Activated T-helper 17 cell treated with anti-CD3 and anti-CD28 coated beads, Interleukin-2, amount 50 U/mL, for 72 hours (primary cell): Measurements from ENCODE around the gene DNAAF6. TPM values are rescaled to one million over a fixed set of nuclear protein-coding genes. Genes with fewer than 3 reads are reported as not detected.
A peak's percentile ranks its signal among the peaks of the same experiment; 100 is the strongest.

Experiments
- ATAC-seq: fragments of 150-1000 bp; cut with Tn5 transposase; replicated peaks from 2 replicates; pipeline ENCODE4 v1.10.0; 2021; ENCODE audit warnings: mild to moderate bottlenecking, moderate library complexity
- H3K27ac Mint-ChIP-seq: one replicate; pipeline ENCODE4 v1.8.0; 2022; ENCODE audit warnings: mixed read lengths
- H3K27me3 Mint-ChIP-seq: one replicate; pipeline ENCODE4 v1.8.0; 2022; ENCODE audit warnings: mixed read lengths
- H3K36me3 Mint-ChIP-seq: one replicate; pipeline ENCODE4 v1.8.0; 2022; ENCODE audit warnings: low read depth, mild to moderate bottlenecking, mixed read lengths
- H3K4me1 Mint-ChIP-seq: one replicate; pipeline ENCODE4 v1.8.0; 2022; ENCODE audit warnings: mixed read lengths
- H3K4me3 Mint-ChIP-seq: one replicate; pipeline ENCODE4 v1.8.0; 2022; ENCODE audit warnings: mild to moderate bottlenecking, mixed read lengths
- H3K9me3 Mint-ChIP-seq: one replicate; pipeline ENCODE4 v1.8.0; 2022; ENCODE audit warnings: mixed read lengths
- total RNA-seq, 2 donors: library from RNA; stranded (reverse); gene quantifications; one replicate each; pipeline ENCODE4 v1.2.3, GENCODE V29; 2022

DNAAF6 gene
- total RNA-seq, 2 donors from 2014 or later, result not detected

DNA sequence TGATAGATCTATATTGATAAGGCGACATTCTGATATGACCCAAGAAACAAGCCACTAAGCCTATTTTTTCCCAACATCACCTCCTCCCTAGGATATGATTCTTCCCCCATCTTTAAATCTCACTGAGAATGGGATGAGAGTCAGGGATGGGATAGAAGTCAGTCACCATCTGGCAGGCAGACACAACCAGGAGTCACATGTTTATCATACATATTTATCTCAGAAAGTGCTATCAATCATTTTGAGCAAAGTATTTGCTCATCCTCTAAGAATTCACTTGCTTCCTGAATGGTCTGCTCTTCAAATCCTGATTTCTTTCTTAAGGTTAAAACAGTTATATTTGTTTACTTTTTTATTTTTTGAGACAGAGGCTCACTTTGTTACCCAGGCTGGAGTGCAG, 20.3 kb downstream of the DNAAF6 start:
- Mint-ChIP-seq H3K4me1 (no peaks in the 10 kb centered on the region), H3K9me3 (no peaks in the 10 kb centered on the region), H3K36me3 (no peaks in the 10 kb centered on the region), H3K27ac (no peak overlapping the region), H3K27me3 (peaks cover 8% of the 10 kb centered on the region), H3K4me3 (no peak overlapping the region)
- no peak for ATAC-seq

DNA sequence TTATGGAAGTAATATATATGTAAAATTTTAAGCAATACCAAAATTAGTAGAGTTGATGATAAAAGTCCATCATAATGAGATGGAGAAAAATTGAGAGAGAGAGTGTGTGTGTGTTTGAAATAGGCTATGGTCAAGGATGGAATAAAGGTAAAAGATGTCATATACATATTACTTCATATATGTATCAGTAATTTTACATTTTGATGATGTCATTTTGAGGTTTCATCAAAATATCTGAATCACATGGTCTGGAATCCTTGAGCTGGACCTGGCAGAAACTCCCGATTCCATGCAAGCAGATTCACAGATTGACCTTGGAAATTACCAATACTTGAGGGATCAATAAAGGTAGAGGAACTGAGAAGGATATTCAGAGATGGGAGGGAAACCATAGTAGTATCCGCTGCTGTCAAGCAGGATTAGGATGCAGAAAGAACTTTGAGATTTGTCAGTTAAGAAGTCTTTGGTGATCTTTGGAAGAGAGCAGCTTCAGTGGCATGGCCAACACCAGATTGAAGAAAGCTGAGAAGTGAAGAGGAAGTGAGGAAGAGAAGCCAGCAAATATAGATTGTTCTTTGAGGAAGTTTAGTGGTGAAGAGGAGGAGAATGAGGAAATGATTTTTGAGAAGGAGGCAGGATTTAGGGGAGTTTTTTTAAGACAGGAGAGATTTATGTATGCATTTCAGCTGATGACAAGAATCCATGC, 21.5 kb downstream of the DNAAF6 start:
- H3K4me3 Mint-ChIP-seq, result no peak overlapping the region
- no peak overlapping the region for H3K27ac Mint-ChIP-seq
- peaks cover 8% of the 10 kb centered on the region for H3K27me3 Mint-ChIP-seq
- no peaks in the 10 kb centered on the region for H3K9me3 Mint-ChIP-seq
- H3K36me3 Mint-ChIP-seq, result no peaks in the 10 kb centered on the region
- no peak for ATAC-seq
- H3K4me1 Mint-ChIP-seq, result no peaks in the 10 kb centered on the region

DNA sequence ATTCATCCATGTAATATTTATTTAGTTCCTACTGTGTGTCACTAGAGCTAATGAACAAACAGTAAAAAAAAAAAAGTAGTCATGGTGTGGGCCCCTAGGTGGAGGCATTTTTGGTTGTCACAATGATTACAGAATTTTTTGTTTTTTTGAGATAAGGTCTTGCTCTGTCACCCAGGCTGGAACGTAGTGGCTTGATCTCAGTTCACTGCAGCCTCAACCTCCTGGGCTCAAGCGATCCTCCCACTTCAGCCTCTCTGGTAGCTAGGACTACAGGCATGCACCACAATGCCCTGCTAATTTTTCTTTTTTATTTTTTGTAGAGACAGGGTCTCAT, 22.0 kb downstream of the DNAAF6 start:
- H3K4me3 Mint-ChIP-seq, result no peak overlapping the region
- no peaks in the 10 kb centered on the region for H3K4me1 Mint-ChIP-seq
- H3K27me3 Mint-ChIP-seq, result peaks cover 9% of the 10 kb centered on the region
- no peaks in the 10 kb centered on the region for H3K9me3 Mint-ChIP-seq
- no peak for ATAC-seq
- no peaks in the 10 kb centered on the region for H3K36me3 Mint-ChIP-seq
- H3K27ac Mint-ChIP-seq, result no peak overlapping the region

GRCh38 chrX:107272431-107272921, 66.1 kb downstream of the DNAAF6 start:
- no peak for ATAC-seq
- H3K36me3 Mint-ChIP-seq, result no peaks in the 10 kb centered on the region
- no peaks in the 10 kb centered on the region for H3K9me3 Mint-ChIP-seq
- H3K27ac Mint-ChIP-seq, result no peak overlapping the region
- H3K4me1 Mint-ChIP-seq, result no peaks in the 10 kb centered on the region
- H3K4me3 Mint-ChIP-seq, result peak overlapping the region; percentile 21
- H3K27me3 Mint-ChIP-seq, result peaks cover 8% of the 10 kb centered on the region

GRCh38 chrX:107273795-107274194, 67.4 kb downstream of the DNAAF6 start:
- no peak for ATAC-seq
- Mint-ChIP-seq H3K4me1 (no peaks in the 10 kb centered on the region), H3K36me3 (no peaks in the 10 kb centered on the region), H3K27me3 (peaks cover 9% of the 10 kb centered on the region), H3K27ac (no peak overlapping the region), H3K4me3 (no peak overlapping the region), H3K9me3 (no peaks in the 10 kb centered on the region)

DNA sequence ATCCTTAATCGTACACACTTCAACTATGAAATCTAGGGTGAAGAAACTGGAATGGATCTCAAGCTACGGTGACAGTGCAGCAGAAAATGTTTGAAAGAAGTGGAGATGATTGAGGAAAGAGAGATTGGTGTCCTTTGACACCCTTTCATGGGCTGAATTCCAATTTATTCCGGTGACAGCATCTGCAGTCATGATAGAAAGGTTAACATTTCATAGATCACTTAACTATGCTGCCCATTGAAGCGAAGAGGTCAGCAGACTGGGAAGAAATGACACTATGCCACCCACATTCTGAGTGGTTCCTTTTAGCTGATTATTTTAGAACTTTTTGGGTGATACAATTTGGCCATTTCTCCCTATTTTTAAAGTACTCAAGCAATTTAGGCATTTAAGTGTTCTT, 82.3 kb downstream of the DNAAF6 start:
- H3K27ac Mint-ChIP-seq, result no peak overlapping the region
- ATAC-seq, result no peak
- no peaks in the 10 kb centered on the region for H3K4me1 Mint-ChIP-seq
- no peaks in the 10 kb centered on the region for H3K36me3 Mint-ChIP-seq
- H3K9me3 Mint-ChIP-seq, result no peaks in the 10 kb centered on the region
- H3K27me3 Mint-ChIP-seq, result peaks cover 6% of the 10 kb centered on the region
- no peak overlapping the region for H3K4me3 Mint-ChIP-seq

- Mint-ChIP-seq H3K27ac (no peak overlapping the region), H3K36me3 (no peaks in the 10 kb centered on the region), H3K4me3 (no peak overlapping the region), H3K9me3 (no peaks in the 10 kb centered on the region), H3K4me1 (no peaks in the 10 kb centered on the region), H3K27me3 (peaks cover 6% of the 10 kb centered on the region)
- ATAC-seq, result no peak
Observed at GRCh38 chrX:107290019-107290418, 83.6 kb downstream of the DNAAF6 start.

DNA sequence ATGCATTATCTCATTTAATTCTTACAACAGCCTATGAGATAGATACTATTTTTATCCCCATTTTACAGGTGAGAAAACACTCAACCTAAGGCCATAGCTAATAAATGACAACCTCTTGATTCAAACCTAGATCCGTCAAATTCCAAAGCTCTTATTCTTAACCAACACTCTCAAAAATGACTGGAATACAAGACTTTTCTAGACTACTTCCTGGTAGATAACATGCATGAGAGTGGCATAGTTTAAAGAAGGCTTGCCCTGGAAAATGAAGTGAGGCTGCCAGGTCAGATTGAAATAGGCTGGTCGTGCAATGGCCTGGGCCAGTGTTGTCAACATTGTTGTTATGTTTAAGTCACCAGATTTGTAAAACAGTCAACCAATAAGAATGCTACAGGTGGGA, 86.6 kb downstream of the DNAAF6 start:
- Mint-ChIP-seq H3K27ac (no peak overlapping the region), H3K9me3 (no peaks in the 10 kb centered on the region), H3K27me3 (peaks cover 6% of the 10 kb centered on the region), H3K4me3 (no peak overlapping the region), H3K4me1 (no peaks in the 10 kb centered on the region), H3K36me3 (no peaks in the 10 kb centered on the region)
- no peak for ATAC-seq

Other genes with a start within 250 kb of the DNAAF6 start
- 1 to 10 TPM; 5.7 to 7.8 TPM for gene MORC4, start 206.4 kb upstream of the DNAAF6 start, total RNA-seq
- gene RBM41, start 87.8 kb upstream of the DNAAF6 start, total RNA-seq, result 10 to 100 TPM; 11.9 to 14.2 TPM
- 1 to 10 TPM; 2.2 to 5.5 TPM for gene NUP62CL, start 178 bp upstream of the DNAAF6 start, total RNA-seq
- not detected for gene FRMPD3, start 243.0 kb downstream of the DNAAF6 start, total RNA-seq